ENCODE results near the gene TSBP1. TPM values are rescaled to one million over a fixed set of nuclear protein-coding genes. Genes with fewer than 3 reads are reported as not detected.
"Not testable (repeated sequence)": the region's sequence is repeated elsewhere in the genome, so short reads cannot be mapped to it uniquely, and the experiment has no call there.

TSBP1 gene
- polyA plus RNA-seq, 1 experiment: not detected

- POLR2A ChIA-PET: no interaction called here
- H3K4me3 ChIP-seq (ENCODE audit: low read depth, low read length): no peak overlapping the region
- no peaks in the 10 kb centered on the region for H3K36me3 ChIP-seq (ENCODE audit: control insufficient read depth, insufficient read depth, low read length)
- no peaks in the 10 kb centered on the region; the same call in 1 of the 2 replicates for H3K27me3 ChIP-seq (ENCODE audit: control insufficient read depth, insufficient read depth, low read length)
- no peak for DNase-seq (ENCODE audit: low read depth)
- CTCF ChIA-PET: interaction anchor here (0.6 kb wide), 1 partner anchor 41 kb away, joined by 3 read pairs; no protein-coding TSS in a partner anchor
- TF ChIP-seq, protein P1, sequence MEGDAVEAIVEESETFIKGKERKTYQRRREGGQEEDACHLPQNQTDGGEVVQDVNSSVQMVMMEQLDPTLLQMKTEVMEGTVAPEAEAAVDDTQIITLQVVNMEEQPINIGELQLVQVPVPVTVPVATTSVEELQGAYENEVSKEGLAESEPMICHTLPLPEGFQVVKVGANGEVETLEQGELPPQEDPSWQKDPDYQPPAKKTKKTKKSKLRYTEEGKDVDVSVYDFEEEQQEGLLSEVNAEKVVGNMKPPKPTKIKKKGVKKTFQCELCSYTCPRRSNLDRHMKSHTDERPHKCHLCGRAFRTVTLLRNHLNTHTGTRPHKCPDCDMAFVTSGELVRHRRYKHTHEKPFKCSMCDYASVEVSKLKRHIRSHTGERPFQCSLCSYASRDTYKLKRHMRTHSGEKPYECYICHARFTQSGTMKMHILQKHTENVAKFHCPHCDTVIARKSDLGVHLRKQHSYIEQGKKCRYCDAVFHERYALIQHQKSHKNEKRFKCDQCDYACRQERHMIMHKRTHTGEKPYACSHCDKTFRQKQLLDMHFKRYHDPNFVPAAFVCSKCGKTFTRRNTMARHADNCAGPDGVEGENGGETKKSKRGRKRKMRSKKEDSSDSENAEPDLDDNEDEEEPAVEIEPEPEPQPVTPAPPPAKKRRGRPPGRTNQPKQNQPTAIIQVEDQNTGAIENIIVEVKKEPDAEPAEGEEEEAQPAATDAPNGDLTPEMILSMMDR (IDR thresholded peaks at IDR 0.05; ENCODE audit: insufficient read depth, low read depth, low read length): no peak
Measured at GRCh38 chr6:32290886-32291450, 80.7 kb downstream of the TSBP1 start.

DNA sequence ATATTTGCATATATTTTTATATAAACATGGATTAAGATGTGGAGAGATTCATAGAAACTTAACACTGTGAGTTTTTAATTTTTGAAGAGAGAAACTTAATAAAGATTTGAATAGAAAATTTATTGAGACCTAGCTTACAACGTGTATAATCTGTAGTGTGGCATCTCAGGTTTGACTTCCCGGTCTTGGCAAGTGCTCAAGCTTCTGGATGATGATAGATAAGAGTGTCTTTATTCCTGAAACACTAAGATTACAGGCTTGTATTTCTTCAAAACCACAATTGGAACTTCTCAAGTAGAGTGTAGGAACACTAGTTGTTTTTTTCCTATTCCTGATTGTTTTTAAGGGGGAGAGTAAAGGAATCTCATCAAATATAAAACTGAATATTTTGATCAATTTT, 83.3 kb downstream of the TSBP1 start:
- Histone ChIP-seq H3K4me3 (ENCODE audit: low read depth, low read length) (no peak overlapping the region), H3K36me3 (ENCODE audit: control insufficient read depth, insufficient read depth, low read length) (no peaks in the 10 kb centered on the region), H3K27me3 (ENCODE audit: control insufficient read depth, insufficient read depth, low read length) (no peaks in the 10 kb centered on the region; the same call in 1 of the 2 replicates)
- ChIA-PET POLR2A (no interaction called here), CTCF (no interaction called here)
- no peak for DNase-seq (ENCODE audit: low read depth)
- TF ChIP-seq, protein P1 (IDR thresholded peaks at IDR 0.05; ENCODE audit: insufficient read depth, low read depth, low read length): no peak

GRCh38 chr6:32273801-32274577, 97.7 kb downstream of the TSBP1 start:
- H3K4me3 ChIP-seq (ENCODE audit: low read depth, low read length); H3K36me3 ChIP-seq (ENCODE audit: control insufficient read depth, insufficient read depth, low read length); POLR2A ChIA-PET; H3K27me3 ChIP-seq (ENCODE audit: control insufficient read depth, insufficient read depth, low read length); DNase-seq (ENCODE audit: low read depth); CTCF ChIA-PET: not testable (repeated sequence)

DNA sequence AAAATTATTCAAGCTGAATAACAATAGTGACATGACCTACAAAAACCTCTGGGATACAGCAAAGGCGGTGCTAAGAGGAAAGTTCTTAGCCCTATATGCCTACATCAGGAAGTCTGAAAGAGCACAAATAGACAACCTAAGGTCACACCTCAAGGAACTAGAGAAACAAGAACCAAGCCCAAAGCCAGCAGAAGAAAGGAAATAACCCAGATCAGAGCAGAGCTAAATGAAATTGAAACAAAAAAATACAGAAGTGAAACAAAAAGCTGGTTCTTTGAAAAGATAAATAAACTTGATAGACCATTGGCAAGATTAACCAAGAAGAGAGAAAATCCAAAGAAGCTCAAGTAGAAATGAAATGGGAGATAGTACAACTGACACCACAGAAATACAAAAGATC, 100.3 kb downstream of the TSBP1 start:
- Histone ChIP-seq H3K36me3 (ENCODE audit: control insufficient read depth, insufficient read depth, low read length) (no peaks in the 10 kb centered on the region), H3K4me3 (ENCODE audit: low read depth, low read length) (no peak overlapping the region), H3K27me3 (ENCODE audit: control insufficient read depth, insufficient read depth, low read length) (no peaks in the 10 kb centered on the region)
- TF ChIP-seq, protein P1 (IDR thresholded peaks at IDR 0.05; ENCODE audit: insufficient read depth, low read depth, low read length): no peak
- no peak for DNase-seq (ENCODE audit: low read depth)
- CTCF ChIA-PET: no interaction called here
- POLR2A ChIA-PET: no interaction called here

DNA sequence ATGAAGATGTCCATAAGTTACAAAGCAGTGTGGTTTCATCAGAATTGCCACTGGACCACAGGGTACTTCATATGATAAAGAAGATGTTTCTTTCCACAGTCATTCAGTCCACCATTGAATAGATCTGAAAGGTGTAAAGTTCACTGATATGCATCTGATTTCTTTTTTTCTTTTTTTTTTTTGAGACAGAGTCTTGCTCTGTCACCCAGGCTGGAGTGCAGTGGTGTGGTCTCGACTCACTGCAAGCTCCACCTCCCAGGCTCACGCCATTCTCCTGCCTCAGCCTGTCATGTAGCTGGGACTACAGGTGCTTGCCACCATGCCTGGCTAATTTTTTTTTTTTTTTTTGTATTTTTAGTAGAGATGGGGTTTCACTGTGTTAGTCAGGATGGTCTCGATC, 103.2 kb downstream of the TSBP1 start:
- H3K36me3 ChIP-seq (ENCODE audit: control insufficient read depth, insufficient read depth, low read length); CTCF ChIA-PET; POLR2A ChIA-PET; DNase-seq (ENCODE audit: low read depth); H3K27me3 ChIP-seq (ENCODE audit: control insufficient read depth, insufficient read depth, low read length); H3K4me3 ChIP-seq (ENCODE audit: low read depth, low read length): not testable (repeated sequence)

GRCh38 chr6:32267035-32267434, 104.7 kb downstream of the TSBP1 start:
- Histone ChIP-seq H3K27me3 (ENCODE audit: control insufficient read depth, insufficient read depth, low read length) (no peaks in the 10 kb centered on the region), H3K4me3 (ENCODE audit: low read depth, low read length) (no peak overlapping the region), H3K36me3 (ENCODE audit: control insufficient read depth, insufficient read depth, low read length) (no peaks in the 10 kb centered on the region)
- TF ChIP-seq, protein P1 (IDR thresholded peaks at IDR 0.05; ENCODE audit: insufficient read depth, low read depth, low read length): no peak
- no peak for DNase-seq (ENCODE audit: low read depth)
- ChIA-PET CTCF (no interaction called here), POLR2A (no interaction called here)

DNA sequence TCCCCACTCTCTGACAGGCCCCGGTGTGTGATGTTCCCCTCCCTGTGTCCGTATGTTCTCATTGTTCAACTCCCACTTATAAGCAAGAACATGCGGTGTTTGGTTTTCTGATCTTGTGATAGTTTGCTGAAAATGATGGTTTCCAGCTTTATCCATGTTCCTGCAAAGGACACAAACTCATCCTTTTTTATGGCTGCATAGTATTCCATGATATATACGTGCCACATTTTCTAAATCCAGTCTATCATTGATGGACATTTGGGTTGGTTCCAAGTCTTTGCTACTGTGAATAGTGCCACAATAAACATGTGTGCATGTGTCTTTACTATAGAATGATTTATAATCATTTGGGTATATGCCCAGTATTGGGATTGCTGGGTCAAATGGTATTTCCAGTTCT, 114.4 kb downstream of the TSBP1 start:
- DNase-seq (ENCODE audit: low read depth); H3K4me3 ChIP-seq (ENCODE audit: low read depth, low read length); CTCF ChIA-PET; H3K27me3 ChIP-seq (ENCODE audit: control insufficient read depth, insufficient read depth, low read length); POLR2A ChIA-PET; H3K36me3 ChIP-seq (ENCODE audit: control insufficient read depth, insufficient read depth, low read length): not testable (repeated sequence)

All from BJ (cell line).